A549 (cell line): ENCODE results near the gene OTUB2. TPM values are rescaled to one million over a fixed set of nuclear protein-coding genes. Genes with fewer than 3 reads are reported as not detected.

ENCODE experiments used
- ATAC-seq, 2 experiments: fragments of 200-7000 bp in 1 of 2; fragments of >200 bp in 1 of 2; cut with Nextera tagmentation in 1 of 2; cut with Tn5 transposase in 1 of 2; 3 replicates each; pipeline versions ENCODE4 v1.8.0 to v1.9.1; 2018 to 2020; ENCODE audit warnings: mild to moderate bottlenecking in 1 of 2, moderate library complexity in 1 of 2
- CTCF ChIA-PET: fragments of 300-600 bp; sonication (Branson Sonifier 250); formaldehyde crosslinking; extraction: SDS; loops from one replicate; lab custom pipeline; 2021; ENCODE audit warnings: antibody characterized with exemption, inconsistent platforms; lab: Yijun Ruan, JAX
- POLR2A ChIA-PET: fragments of 350-600 bp; formaldehyde crosslinking; extraction: SDS; loops from one replicate; lab custom pipeline; 2021; ENCODE audit warnings: antibody characterized with exemption, inconsistent platforms; lab: Yijun Ruan, JAX
- DNase-seq, 2 experiments: peaks; one replicate each; pipeline versions ENCODE4 v3.0.0 to v3.0.0-alpha.2; 2011 to 2016; ENCODE audit warnings: low read depth in 1 of 2, low spot score in 1 of 2
- FAIRE-seq: peaks from 2 replicates; lab custom pipeline; 2011; peaks lifted over from hg19 to GRCh38; lab: Jason Lieb, UNC
- H3K27ac ChIP-seq, 2 experiments: fragments of >200 bp; sonication (Bioruptor Twin); formaldehyde crosslinking; 3 replicates each; pipeline ENCODE4 v1.5.1; 2016 to 2017
- H3K4me1 ChIP-seq: fragments of >200 bp; sonication (Bioruptor Twin); formaldehyde crosslinking; 3 replicates; pipeline ENCODE4 v1.6.1; 2016
- H3K4me2 ChIP-seq: fragments of >200 bp; sonication (Bioruptor Twin); formaldehyde crosslinking; 3 replicates; pipeline ENCODE4 v1.6.1; 2016
- H3K4me3 ChIP-seq: fragments of >200 bp; sonication (Bioruptor Twin); formaldehyde crosslinking; 3 replicates; pipeline ENCODE4 v1.5.1; 2016
- H3K9me3 ChIP-seq: fragments of >200 bp; sonication (Bioruptor Twin); formaldehyde crosslinking; 3 replicates; pipeline ENCODE4 v1.6.1; 2016
- ATOH8 ChIP-seq: fragments of 250-450 bp; sonication (Bioruptor Pico); IDR thresholded peaks from 2 replicates; pipeline ENCODE4 v1.5.0; 2020; ENCODE audit warnings: low read depth, mild to moderate bottlenecking, moderate library complexity
- CHD2 ChIP-seq: fragments of 150-350 bp; IDR thresholded peaks from 2 replicates; pipeline ENCODE4 v1.6.1; 2014; ENCODE audit warnings: low read length; ENCODE audit not compliant: partially characterized antibody
- CHD4 ChIP-seq: fragments of 200-600 bp; sonication (generic); IDR thresholded peaks from 2 replicates; pipeline ENCODE4 v1.6.1; 2016; ENCODE audit warnings: antibody characterized with exemption, mild to moderate bottlenecking, borderline replicate concordance
- E2F6 ChIP-seq: IDR thresholded peaks from 2 replicates; pipeline ENCODE4 v1.6.1; 2012; ENCODE audit warnings: low read depth, borderline replicate concordance
- EHF ChIP-seq: fragments of 250-450 bp; sonication (Bioruptor Pico); IDR thresholded peaks from 2 replicates; pipeline ENCODE4 v1.5.0; 2020; ENCODE audit warnings: mild to moderate bottlenecking
- FOSB ChIP-seq: fragments of 250-450 bp; sonication (Bioruptor Pico); IDR thresholded peaks from 2 replicates; pipeline ENCODE4 v1.5.0; 2020; ENCODE audit warnings: mild to moderate bottlenecking, moderate library complexity
- FOSL2 ChIP-seq, 2 experiments: fragments of 450-650 bp in 1 of 2; fragments of >200 bp in 1 of 2; sonication (Bioruptor Twin) in 1 of 2; formaldehyde crosslinking; IDR thresholded peaks; 2 replicates each; pipeline versions ENCODE4 v1.5.0 to v1.6.1; 2016 to 2020; ENCODE audit warnings: mild to moderate bottlenecking in 1 of 2, moderate library complexity in 1 of 2
- HES2 ChIP-seq: fragments of >200 bp; sonication (Bioruptor Twin); formaldehyde crosslinking; IDR thresholded peaks from 2 replicates; pipeline ENCODE4 v1.6.1; 2016
- HOXA7 ChIP-seq: fragments of 250-450 bp; sonication (Bioruptor Pico); IDR thresholded peaks from 2 replicates; pipeline ENCODE4 v1.5.0; 2020; ENCODE audit warnings: mild to moderate bottlenecking, moderate library complexity
- HOXB5 ChIP-seq: fragments of 250-450 bp; sonication (Bioruptor Pico); IDR thresholded peaks from 2 replicates; pipeline ENCODE4 v1.5.0; 2020; ENCODE audit warnings: mild to moderate bottlenecking, moderate library complexity
- JUN ChIP-seq, 2 experiments: fragments of >200 bp; sonication (Bioruptor Twin); formaldehyde crosslinking; IDR thresholded peaks; 2 replicates in 1 of 2; 3 replicates in 1 of 2; pipeline ENCODE4 v1.6.1; 2016 to 2017
- KDM1A ChIP-seq: fragments of 200-600 bp; sonication (generic); IDR thresholded peaks from 2 replicates; pipeline ENCODE4 v1.6.1; 2016; ENCODE audit warnings: low read depth, mild to moderate bottlenecking
- MAX ChIP-seq: IDR thresholded peaks from 2 replicates; pipeline ENCODE4 v1.6.1; 2012
- MYC ChIP-seq: IDR thresholded peaks from 2 replicates; pipeline ENCODE4 v1.6.1; 2012; ENCODE audit warnings: mild to moderate bottlenecking, inconsistent platforms, low read length, improper control_type of control experiment, borderline replicate concordance
- POLR2AphosphoS2 ChIP-seq: conservative IDR thresholded peaks from 2 replicates; pipeline ENCODE4 v1.6.1; 2012; ENCODE audit warnings: low read length, improper control_type of control experiment, inconsistent platforms
- RCOR1 ChIP-seq: fragments of 150-350 bp; IDR thresholded peaks from 2 replicates; pipeline ENCODE4 v1.6.1; 2014; ENCODE audit warnings: antibody characterized with exemption, low read length, low read depth
- REST ChIP-seq: fragments of 200-600 bp; sonication (generic); IDR thresholded peaks from 2 replicates; pipeline ENCODE4 v1.6.1; 2016; ENCODE audit warnings: antibody characterized with exemption, mild to moderate bottlenecking, moderate library complexity
- RFX5 ChIP-seq: fragments of 450-650 bp; IDR thresholded peaks from 2 replicates; pipeline ENCODE4 v1.7.1; 2014; ENCODE audit warnings: antibody characterized with exemption, mild to moderate bottlenecking, moderate library complexity
- ZFP36 ChIP-seq: fragments of 450-650 bp; IDR thresholded peaks from 2 replicates; pipeline ENCODE4 v1.6.1; 2014; ENCODE audit warnings: borderline replicate concordance; ENCODE audit not compliant: partially characterized antibody
- WGBS: methylation state at CpG from one replicate; pipeline ENCODE4 v1.1.6; 2017; ENCODE audit errors: missing lambda C conversion rate; 5-methylcytosine and 5-hydroxymethylcytosine counted together
- polyA plus RNA-seq, 4 experiments: library from polyadenylated mRNA; depleted of rRNA in 3 of 4; stranded (reverse); fragments of >200 nt; fragmentation: RNase III in 1 of 4; extraction: RNeasy Plus Mini Kit Qiagen cat#74134 plus additional on column Dnase treatment in 1 of 4; gene quantifications; 2 replicates in 3 of 4; 3 replicates in 1 of 4; pipeline ENCODE4 v1.2.3, GENCODE V29; 2011 to 2017

OTUB2 gene
- polyA plus RNA-seq, 2 of the 4 experiments (the other 2 are of a cell fraction) = 1.2 to 2.5 TPM

GRCh38 chr14:94026173-94026888 lies at the start of gene OTUB2 (continued):
- TF ChIP-seq E2F6 (peak; percentile 55; the same call in 1 of the 2 replicates), HOXA7 (CRISPR knock-in tag) (no peak), FOSB (no peak)

GRCh38 chr14:93976477-93977057 lies 49.6 kb upstream of the OTUB2 start, which contains the start of gene ASB2:
TSS of gene ASB2 (minus strand) at chr14:93976570. CDS start at chr14:93964539, 12,031 bp downstream.
- ATAC-seq (no peak), FAIRE-seq (no peak)
- POLR2A ChIA-PET = no interaction called here
- H3K27ac ChIP-seq = no peak within 1 kb of the TSS
- TF ChIP-seq JUN (IDR thresholded peaks at IDR 0.05) = no peak
- no peak for TF ChIP-seq EHF (CRISPR knock-in tag)
- TF ChIP-seq RCOR1 = no peak
- TF ChIP-seq REST = no peak
- no peak for TF ChIP-seq HOXB5 (CRISPR knock-in tag)
- TF ChIP-seq E2F6 = no peak
- no peak for TF ChIP-seq MYC
- TF ChIP-seq RFX5 = no peak
- no peak for TF ChIP-seq ZFP36
- no peak for TF ChIP-seq MAX
- no peak for TF ChIP-seq FOSL2 (IDR thresholded peaks at IDR 0.05)
- no peak for TF ChIP-seq FOSL2 (CRISPR knock-in tag; IDR thresholded peaks at IDR 0.05)
- no peak for TF ChIP-seq CHD4
- TF ChIP-seq HES2 = no peak
- TF ChIP-seq POLR2AphosphoS2 = no peak
- no peak for TF ChIP-seq CHD2
- TF ChIP-seq KDM1A = no peak
- TF ChIP-seq ATOH8 (CRISPR knock-in tag) = no peak
- TF ChIP-seq, all 56 proteins: peak for 0
- WGBS = 57% methylated on average over 12 of the region's 12 CpGs
- CTCF ChIA-PET = interaction anchor here (7.7 to 25.8 kb wide), 2 partner anchors 8 to 34 kb away, joined by 50 to 601 read pairs; no protein-coding TSS in a partner anchor
- no peak for DNase-seq
- Histone ChIP-seq H3K4me3 (no peak within 1 kb of the TSS), H3K9me3 (no peaks in the 10 kb centered on the region), H3K4me2 (no peak within 1 kb of the TSS), H3K4me1 (no peaks in the 10 kb centered on the region)
